GM23338 (cell line): Measurements from ENCODE around the gene CCN6. TPM values are rescaled to one million over a fixed set of nuclear protein-coding genes. Genes with fewer than 3 reads are reported as not detected.

ENCODE experiments used
- CREB1 ChIP-seq: fragments of 250-450 bp; sonication (Bioruptor Pico); IDR thresholded peaks from 2 replicates; pipeline ENCODE4 v1.5.0; 2020; ENCODE audit warnings: low read depth, mild to moderate bottlenecking, moderate library complexity
- CTCF ChIP-seq, 2 experiments: fragments of 200-600 bp in 1 of 2; sonication (generic) in 1 of 2; conservative IDR thresholded peaks; 2 replicates each; pipeline versions ENCODE4 v1.5.1 to v1.6.1; 2016 to 2017; ENCODE audit warnings: antibody characterized with exemption in 2 of 2, low read depth in 2 of 2, mild to moderate bottlenecking in 2 of 2, moderate library complexity in 1 of 2
- EZH2 ChIP-seq: fragments of 200-600 bp; sonication (generic); IDR thresholded peaks from one replicate; pipeline ENCODE4 v1.8.0; 2017; ENCODE audit warnings: antibody characterized with exemption, mild to moderate bottlenecking, low read depth; ENCODE audit not compliant: unreplicated experiment
- NANOG ChIP-seq: IDR thresholded peaks from 2 replicates; pipeline ENCODE4 v1.6.1; 2016; ENCODE audit warnings: antibody characterized with exemption, borderline replicate concordance
- POLR2AphosphoS5 ChIP-seq: IDR thresholded peaks from 2 replicates; pipeline ENCODE4 v1.6.1; 2016; ENCODE audit warnings: antibody characterized with exemption, low read depth
- ZNF462 ChIP-seq: fragments of 250-450 bp; sonication (Bioruptor Pico); IDR thresholded peaks from 2 replicates; pipeline ENCODE4 v1.5.0; 2020; ENCODE audit warnings: mild to moderate bottlenecking, moderate library complexity
- polyA plus RNA-seq: library from polyadenylated mRNA; unstranded; fragments of >200 nt; fragmentation: Nextera tagmentation; extraction: Ambion mirVana; gene quantifications from 2 replicates; pipeline ENCODE4 v1.2.1, GENCODE V29; 2016
- total RNA-seq: library from RNA; depleted of rRNA; stranded (reverse); fragments of >200 nt; shearing (Covaris generic); gene quantifications from 2 replicates; pipeline ENCODE4 v1.2.3, GENCODE V29; 2014
- TF ChIP-seq, protein P1 (sequence below): IDR thresholded peaks from one replicate; pipeline ENCODE4 v1.6.1; 2018; ENCODE audit warnings: antibody characterized with exemption; ENCODE audit not compliant: unreplicated experiment
- TF ChIP-seq, protein P2 (sequence below): IDR thresholded peaks from 2 replicates; pipeline ENCODE4 v1.6.1; 2016; ENCODE audit warnings: antibody characterized with exemption

CCN6 gene
- total and polyA plus RNA-seq, 2 experiments from 2014 or later, result 0.65 TPM; not detected in 1

GRCh38 chr6:112026933-112027332 lies 27.0 kb upstream of the CCN6 start (continued):
- TF ChIP-seq ZNF462 (CRISPR knock-in tag), result no peak
- no peak for TF ChIP-seq CTCF (conservative IDR thresholded peaks at IDR 0.05; ENCODE audit: low read depth in 2 of 2)
- TF ChIP-seq EZH2, result no peak
- TF ChIP-seq, protein P1, sequence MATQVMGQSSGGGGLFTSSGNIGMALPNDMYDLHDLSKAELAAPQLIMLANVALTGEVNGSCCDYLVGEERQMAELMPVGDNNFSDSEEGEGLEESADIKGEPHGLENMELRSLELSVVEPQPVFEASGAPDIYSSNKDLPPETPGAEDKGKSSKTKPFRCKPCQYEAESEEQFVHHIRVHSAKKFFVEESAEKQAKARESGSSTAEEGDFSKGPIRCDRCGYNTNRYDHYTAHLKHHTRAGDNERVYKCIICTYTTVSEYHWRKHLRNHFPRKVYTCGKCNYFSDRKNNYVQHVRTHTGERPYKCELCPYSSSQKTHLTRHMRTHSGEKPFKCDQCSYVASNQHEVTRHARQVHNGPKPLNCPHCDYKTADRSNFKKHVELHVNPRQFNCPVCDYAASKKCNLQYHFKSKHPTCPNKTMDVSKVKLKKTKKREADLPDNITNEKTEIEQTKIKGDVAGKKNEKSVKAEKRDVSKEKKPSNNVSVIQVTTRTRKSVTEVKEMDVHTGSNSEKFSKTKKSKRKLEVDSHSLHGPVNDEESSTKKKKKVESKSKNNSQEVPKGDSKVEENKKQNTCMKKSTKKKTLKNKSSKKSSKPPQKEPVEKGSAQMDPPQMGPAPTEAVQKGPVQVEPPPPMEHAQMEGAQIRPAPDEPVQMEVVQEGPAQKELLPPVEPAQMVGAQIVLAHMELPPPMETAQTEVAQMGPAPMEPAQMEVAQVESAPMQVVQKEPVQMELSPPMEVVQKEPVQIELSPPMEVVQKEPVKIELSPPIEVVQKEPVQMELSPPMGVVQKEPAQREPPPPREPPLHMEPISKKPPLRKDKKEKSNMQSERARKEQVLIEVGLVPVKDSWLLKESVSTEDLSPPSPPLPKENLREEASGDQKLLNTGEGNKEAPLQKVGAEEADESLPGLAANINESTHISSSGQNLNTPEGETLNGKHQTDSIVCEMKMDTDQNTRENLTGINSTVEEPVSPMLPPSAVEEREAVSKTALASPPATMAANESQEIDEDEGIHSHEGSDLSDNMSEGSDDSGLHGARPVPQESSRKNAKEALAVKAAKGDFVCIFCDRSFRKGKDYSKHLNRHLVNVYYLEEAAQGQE, result no peak
- no peak for TF ChIP-seq NANOG
- TF ChIP-seq, protein P2, sequence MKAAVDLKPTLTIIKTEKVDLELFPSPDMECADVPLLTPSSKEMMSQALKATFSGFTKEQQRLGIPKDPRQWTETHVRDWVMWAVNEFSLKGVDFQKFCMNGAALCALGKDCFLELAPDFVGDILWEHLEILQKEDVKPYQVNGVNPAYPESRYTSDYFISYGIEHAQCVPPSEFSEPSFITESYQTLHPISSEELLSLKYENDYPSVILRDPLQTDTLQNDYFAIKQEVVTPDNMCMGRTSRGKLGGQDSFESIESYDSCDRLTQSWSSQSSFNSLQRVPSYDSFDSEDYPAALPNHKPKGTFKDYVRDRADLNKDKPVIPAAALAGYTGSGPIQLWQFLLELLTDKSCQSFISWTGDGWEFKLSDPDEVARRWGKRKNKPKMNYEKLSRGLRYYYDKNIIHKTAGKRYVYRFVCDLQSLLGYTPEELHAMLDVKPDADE, result no peak
- no peak for TF ChIP-seq CREB1
- TF ChIP-seq POLR2AphosphoS5, result no peak
